ENCODE measurements around the gene ABCF2.

GRCh38 chr7:151168003-151168786 lies 58.8 kb downstream of the ABCF2 start:
- no peak for TF ChIP-seq PKNOX1 (IDR thresholded peaks at IDR 0.05)
- no peak for TF ChIP-seq TARDBP (IDR thresholded peaks at IDR 0.05)
- TF ChIP-seq FOXK2 (IDR thresholded peaks at IDR 0.05), result no peak
- TF ChIP-seq FOXM1 (IDR thresholded peaks at IDR 0.05; ENCODE audit: borderline replicate concordance), result no peak
